ENCODE results near the gene FAM83D. TPM values are rescaled to one million over a fixed set of nuclear protein-coding genes. Genes with fewer than 3 reads are reported as not detected.

FAM83D gene
- total and polyA plus RNA-seq, 2 experiments from 2014 or later: 33.3 to 91.3 TPM

DNA sequence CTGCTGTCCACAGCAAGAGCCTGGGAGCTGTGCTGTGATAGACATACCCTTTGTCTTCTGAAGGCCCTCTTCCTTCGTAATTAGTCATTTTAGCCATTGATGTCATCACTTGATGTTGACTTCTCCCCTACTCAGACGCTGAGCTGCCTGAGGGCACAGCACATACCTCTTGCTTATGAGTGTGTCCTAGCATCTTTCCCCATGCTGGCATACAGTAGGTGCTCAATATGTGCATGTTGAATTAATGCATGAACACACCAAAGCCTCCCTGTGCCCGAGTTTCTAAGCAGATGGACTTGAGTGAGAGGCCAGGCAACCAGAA, 35.8 kb upstream of the FAM83D start:
- Mint-ChIP-seq H3K4me3 (no peak overlapping the region), H3K27ac (no peak overlapping the region), H3K4me1 (peaks cover 14% of the 10 kb centered on the region), H3K27me3 (ENCODE audit: insufficient read depth, low read depth, poor library complexity) (peaks cover 13% of the 10 kb centered on the region), H3K36me3 (ENCODE audit: low read depth) (no peaks in the 10 kb centered on the region), H3K9me3 (no peaks in the 10 kb centered on the region)
- no peak overlapping the region for H2AFZ ChIP-seq
- no peak overlapping the region for H3K27ac ChIP-seq (ENCODE audit: low read depth)
- no peaks in the 10 kb centered on the region for H3K79me2 ChIP-seq (replicated peaks; ENCODE audit: insufficient read depth)
- no peak overlapping the region for H3K4me3 ChIP-seq
- no peaks in the 10 kb centered on the region for H3K9me2 ChIP-seq (ENCODE audit: insufficient read depth)
- ATAC-seq (no peak), DNase-seq (ENCODE audit: low spot score) (no peak)
- peaks cover 5% of the 10 kb centered on the region for H3K4me1 ChIP-seq (ENCODE audit: insufficient read depth)
- H3K27me3 ChIP-seq (ENCODE audit: insufficient read depth): no peaks in the 10 kb centered on the region
- H3F3A ChIP-seq (replicated peaks; ENCODE audit: low read depth): no peaks in the 10 kb centered on the region
- no peak overlapping the region for H3K4me2 ChIP-seq
- no peaks in the 10 kb centered on the region for H3K36me3 ChIP-seq (ENCODE audit: insufficient read depth)
- no peaks in the 10 kb centered on the region for H4K20me1 ChIP-seq (replicated peaks; ENCODE audit: insufficient read depth)
- no peak for TF ChIP-seq POLR2AphosphoS5 (IDR thresholded peaks at IDR 0.05; ENCODE audit: low read depth)
- TF ChIP-seq, protein P1, sequence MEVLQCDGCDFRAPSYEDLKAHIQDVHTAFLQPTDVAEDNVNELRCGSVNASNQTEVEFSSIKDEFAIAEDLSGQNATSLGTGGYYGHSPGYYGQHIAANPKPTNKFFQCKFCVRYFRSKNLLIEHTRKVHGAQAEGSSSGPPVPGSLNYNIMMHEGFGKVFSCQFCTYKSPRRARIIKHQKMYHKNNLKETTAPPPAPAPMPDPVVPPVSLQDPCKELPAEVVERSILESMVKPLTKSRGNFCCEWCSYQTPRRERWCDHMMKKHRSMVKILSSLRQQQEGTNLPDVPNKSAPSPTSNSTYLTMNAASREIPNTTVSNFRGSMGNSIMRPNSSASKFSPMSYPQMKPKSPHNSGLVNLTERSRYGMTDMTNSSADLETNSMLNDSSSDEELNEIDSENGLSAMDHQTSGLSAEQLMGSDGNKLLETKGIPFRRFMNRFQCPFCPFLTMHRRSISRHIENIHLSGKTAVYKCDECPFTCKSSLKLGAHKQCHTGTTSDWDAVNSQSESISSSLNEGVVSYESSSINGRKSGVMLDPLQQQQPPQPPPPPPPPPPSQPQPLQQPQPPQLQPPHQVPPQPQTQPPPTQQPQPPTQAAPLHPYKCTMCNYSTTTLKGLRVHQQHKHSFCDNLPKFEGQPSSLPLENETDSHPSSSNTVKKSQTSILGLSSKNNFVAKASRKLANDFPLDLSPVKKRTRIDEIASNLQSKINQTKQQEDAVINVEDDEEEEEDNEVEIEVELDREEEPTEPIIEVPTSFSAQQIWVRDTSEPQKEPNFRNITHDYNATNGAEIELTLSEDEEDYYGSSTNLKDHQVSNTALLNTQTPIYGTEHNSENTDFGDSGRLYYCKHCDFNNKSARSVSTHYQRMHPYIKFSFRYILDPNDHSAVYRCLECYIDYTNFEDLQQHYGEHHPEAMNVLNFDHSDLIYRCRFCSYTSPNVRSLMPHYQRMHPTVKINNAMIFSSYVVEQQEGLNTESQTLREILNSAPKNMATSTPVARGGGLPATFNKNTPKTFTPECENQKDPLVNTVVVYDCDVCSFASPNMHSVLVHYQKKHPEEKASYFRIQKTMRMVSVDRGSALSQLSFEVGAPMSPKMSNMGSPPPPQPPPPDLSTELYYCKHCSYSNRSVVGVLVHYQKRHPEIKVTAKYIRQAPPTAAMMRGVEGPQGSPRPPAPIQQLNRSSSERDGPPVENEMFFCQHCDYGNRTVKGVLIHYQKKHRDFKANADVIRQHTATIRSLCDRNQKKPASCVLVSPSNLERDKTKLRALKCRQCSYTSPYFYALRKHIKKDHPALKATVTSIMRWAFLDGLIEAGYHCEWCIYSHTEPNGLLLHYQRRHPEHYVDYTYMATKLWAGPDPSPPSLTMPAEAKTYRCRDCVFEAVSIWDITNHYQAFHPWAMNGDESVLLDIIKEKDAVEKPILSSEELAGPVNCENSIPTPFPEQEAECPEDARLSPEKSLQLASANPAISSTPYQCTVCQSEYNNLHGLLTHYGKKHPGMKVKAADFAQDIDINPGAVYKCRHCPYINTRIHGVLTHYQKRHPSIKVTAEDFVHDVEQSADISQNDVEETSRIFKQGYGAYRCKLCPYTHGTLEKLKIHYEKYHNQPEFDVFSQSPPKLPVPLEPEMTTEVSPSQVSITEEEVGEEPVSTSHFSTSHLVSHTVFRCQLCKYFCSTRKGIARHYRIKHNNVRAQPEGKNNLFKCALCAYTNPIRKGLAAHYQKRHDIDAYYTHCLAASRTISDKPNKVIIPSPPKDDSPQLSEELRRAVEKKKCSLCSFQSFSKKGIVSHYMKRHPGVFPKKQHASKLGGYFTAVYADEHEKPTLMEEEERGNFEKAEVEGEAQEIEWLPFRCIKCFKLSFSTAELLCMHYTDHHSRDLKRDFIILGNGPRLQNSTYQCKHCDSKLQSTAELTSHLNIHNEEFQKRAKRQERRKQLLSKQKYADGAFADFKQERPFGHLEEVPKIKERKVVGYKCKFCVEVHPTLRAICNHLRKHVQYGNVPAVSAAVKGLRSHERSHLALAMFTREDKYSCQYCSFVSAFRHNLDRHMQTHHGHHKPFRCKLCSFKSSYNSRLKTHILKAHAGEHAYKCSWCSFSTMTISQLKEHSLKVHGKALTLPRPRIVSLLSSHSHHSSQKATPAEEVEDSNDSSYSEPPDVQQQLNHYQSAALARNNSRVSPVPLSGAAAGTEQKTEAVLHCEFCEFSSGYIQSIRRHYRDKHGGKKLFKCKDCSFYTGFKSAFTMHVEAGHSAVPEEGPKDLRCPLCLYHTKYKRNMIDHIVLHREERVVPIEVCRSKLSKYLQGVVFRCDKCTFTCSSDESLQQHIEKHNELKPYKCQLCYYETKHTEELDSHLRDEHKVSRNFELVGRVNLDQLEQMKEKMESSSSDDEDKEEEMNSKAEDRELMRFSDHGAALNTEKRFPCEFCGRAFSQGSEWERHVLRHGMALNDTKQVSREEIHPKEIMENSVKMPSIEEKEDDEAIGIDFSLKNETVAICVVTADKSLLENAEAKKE (CRISPR knock-in tag; IDR thresholded peaks at IDR 0.05): no peak
- TF ChIP-seq EZH2 (IDR thresholded peaks at IDR 0.05; ENCODE audit: low read depth, unreplicated experiment): no peak
- no peak for TF ChIP-seq STAT1 (IDR thresholded peaks at IDR 0.05; ENCODE audit: unreplicated experiment)
- TF ChIP-seq JUNB (IDR thresholded peaks at IDR 0.05; ENCODE audit: unreplicated experiment): no peak
- no peak for TF ChIP-seq ZNF114 (CRISPR knock-in tag; IDR thresholded peaks at IDR 0.05)
- TF ChIP-seq, protein P2, sequence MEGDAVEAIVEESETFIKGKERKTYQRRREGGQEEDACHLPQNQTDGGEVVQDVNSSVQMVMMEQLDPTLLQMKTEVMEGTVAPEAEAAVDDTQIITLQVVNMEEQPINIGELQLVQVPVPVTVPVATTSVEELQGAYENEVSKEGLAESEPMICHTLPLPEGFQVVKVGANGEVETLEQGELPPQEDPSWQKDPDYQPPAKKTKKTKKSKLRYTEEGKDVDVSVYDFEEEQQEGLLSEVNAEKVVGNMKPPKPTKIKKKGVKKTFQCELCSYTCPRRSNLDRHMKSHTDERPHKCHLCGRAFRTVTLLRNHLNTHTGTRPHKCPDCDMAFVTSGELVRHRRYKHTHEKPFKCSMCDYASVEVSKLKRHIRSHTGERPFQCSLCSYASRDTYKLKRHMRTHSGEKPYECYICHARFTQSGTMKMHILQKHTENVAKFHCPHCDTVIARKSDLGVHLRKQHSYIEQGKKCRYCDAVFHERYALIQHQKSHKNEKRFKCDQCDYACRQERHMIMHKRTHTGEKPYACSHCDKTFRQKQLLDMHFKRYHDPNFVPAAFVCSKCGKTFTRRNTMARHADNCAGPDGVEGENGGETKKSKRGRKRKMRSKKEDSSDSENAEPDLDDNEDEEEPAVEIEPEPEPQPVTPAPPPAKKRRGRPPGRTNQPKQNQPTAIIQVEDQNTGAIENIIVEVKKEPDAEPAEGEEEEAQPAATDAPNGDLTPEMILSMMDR (conservative IDR thresholded peaks at IDR 0.05; ENCODE audit: low read depth in 2 of 2): no peak
- no peak for TF ChIP-seq ZNF331 (CRISPR knock-in tag; IDR thresholded peaks at IDR 0.05; ENCODE audit: low read depth)
- TF ChIP-seq, protein P3, sequence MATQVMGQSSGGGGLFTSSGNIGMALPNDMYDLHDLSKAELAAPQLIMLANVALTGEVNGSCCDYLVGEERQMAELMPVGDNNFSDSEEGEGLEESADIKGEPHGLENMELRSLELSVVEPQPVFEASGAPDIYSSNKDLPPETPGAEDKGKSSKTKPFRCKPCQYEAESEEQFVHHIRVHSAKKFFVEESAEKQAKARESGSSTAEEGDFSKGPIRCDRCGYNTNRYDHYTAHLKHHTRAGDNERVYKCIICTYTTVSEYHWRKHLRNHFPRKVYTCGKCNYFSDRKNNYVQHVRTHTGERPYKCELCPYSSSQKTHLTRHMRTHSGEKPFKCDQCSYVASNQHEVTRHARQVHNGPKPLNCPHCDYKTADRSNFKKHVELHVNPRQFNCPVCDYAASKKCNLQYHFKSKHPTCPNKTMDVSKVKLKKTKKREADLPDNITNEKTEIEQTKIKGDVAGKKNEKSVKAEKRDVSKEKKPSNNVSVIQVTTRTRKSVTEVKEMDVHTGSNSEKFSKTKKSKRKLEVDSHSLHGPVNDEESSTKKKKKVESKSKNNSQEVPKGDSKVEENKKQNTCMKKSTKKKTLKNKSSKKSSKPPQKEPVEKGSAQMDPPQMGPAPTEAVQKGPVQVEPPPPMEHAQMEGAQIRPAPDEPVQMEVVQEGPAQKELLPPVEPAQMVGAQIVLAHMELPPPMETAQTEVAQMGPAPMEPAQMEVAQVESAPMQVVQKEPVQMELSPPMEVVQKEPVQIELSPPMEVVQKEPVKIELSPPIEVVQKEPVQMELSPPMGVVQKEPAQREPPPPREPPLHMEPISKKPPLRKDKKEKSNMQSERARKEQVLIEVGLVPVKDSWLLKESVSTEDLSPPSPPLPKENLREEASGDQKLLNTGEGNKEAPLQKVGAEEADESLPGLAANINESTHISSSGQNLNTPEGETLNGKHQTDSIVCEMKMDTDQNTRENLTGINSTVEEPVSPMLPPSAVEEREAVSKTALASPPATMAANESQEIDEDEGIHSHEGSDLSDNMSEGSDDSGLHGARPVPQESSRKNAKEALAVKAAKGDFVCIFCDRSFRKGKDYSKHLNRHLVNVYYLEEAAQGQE (IDR thresholded peaks at IDR 0.05; ENCODE audit: unreplicated experiment): no peak
- TF ChIP-seq, protein P4, sequence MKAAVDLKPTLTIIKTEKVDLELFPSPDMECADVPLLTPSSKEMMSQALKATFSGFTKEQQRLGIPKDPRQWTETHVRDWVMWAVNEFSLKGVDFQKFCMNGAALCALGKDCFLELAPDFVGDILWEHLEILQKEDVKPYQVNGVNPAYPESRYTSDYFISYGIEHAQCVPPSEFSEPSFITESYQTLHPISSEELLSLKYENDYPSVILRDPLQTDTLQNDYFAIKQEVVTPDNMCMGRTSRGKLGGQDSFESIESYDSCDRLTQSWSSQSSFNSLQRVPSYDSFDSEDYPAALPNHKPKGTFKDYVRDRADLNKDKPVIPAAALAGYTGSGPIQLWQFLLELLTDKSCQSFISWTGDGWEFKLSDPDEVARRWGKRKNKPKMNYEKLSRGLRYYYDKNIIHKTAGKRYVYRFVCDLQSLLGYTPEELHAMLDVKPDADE (IDR thresholded peaks at IDR 0.05): no peak
- no peak for TF ChIP-seq NANOG (IDR thresholded peaks at IDR 0.05; ENCODE audit: borderline replicate concordance)

All from GM23338 (cell line).